Lung (tissue), 12 donors: ENCODE measurements around the gene MMP21. TPM values are rescaled to one million over a fixed set of nuclear protein-coding genes. Genes with fewer than 3 reads are reported as not detected.

Source experiments
- ATAC-seq: fragments of 200-7000 bp; cut with Tn5 transposase; one replicate; pipeline ENCODE4 v1.9.1; 2020; ENCODE audit warnings: moderate number of reproducible peaks; ENCODE audit not compliant: insufficient read depth, low FRiP score
- DNase-seq, 3 donors: peaks; one replicate each; pipeline ENCODE4 v3.0.0-alpha.2; 2013 to 2017
- H3K27ac ChIP-seq, 2 donors: one replicate each; pipeline ENCODE4 v1.5.1; 2013; ENCODE audit warnings: mild to moderate bottlenecking in 2 of 2, moderate library complexity in 2 of 2, control low read depth in 1 of 2, inconsistent platforms in 1 of 2, low read depth in 1 of 2, low read length in 1 of 2
- H3K27me3 ChIP-seq, 3 donors: one replicate each; pipeline ENCODE4 v1.5.1; 2013; ENCODE audit warnings: low read length in 2 of 3; ENCODE audit not compliant: control insufficient read depth in 3 of 3, insufficient read depth in 3 of 3
- H3K36me3 ChIP-seq, 4 donors: one replicate each; pipeline ENCODE4 v1.5.1; 2013; ENCODE audit warnings: low read length in 4 of 4, mild to moderate bottlenecking in 1 of 4, moderate library complexity in 1 of 4; ENCODE audit not compliant: control insufficient read depth in 4 of 4, insufficient read depth in 4 of 4
- H3K4me1 ChIP-seq, 5 donors: one replicate each; pipeline ENCODE4 v1.5.1; 2013; ENCODE audit warnings: low read length in 5 of 5, mild to moderate bottlenecking in 2 of 5, moderate library complexity in 1 of 5; ENCODE audit not compliant: control insufficient read depth in 5 of 5, insufficient read depth in 5 of 5
- H3K4me3 ChIP-seq: one replicate; pipeline ENCODE4 v1.5.1; 2013; ENCODE audit warnings: mild to moderate bottlenecking, control low read depth, moderate library complexity
- H3K9ac ChIP-seq, 2 donors: one replicate each; pipeline ENCODE4 v1.5.1; 2013; ENCODE audit warnings: low read length in 2 of 2, control low read depth in 1 of 2; ENCODE audit not compliant: insufficient read depth in 1 of 2
- H3K9me3 ChIP-seq, 4 donors: one replicate each; pipeline ENCODE4 v1.5.1; 2013; ENCODE audit warnings: low read length in 3 of 4, mild to moderate bottlenecking in 1 of 4, moderate library complexity in 1 of 4; ENCODE audit not compliant: control insufficient read depth in 4 of 4, insufficient read depth in 3 of 4
- CTCF ChIP-seq: IDR thresholded peaks from 2 replicates; pipeline ENCODE4 v1.5.1; 2012; ENCODE audit warnings: mild to moderate bottlenecking; ENCODE audit errors: control extremely low read depth, extremely low read depth
- WGBS, 2 donors: extraction: QIAGEN DNeasy Blood & Tissue Kit; methylation state at CpG; one replicate each; pipeline ENCODE4 v1.1.7; 2013; 5-methylcytosine and 5-hydroxymethylcytosine counted together
- polyA plus RNA-seq, 2 donors: library from polyadenylated mRNA; stranded (reverse); fragments of 200-250 nt; gene quantifications; one replicate each; pipeline ENCODE4 v1.2.1, GENCODE V29; 2013
- total RNA-seq, 2 donors: library from RNA; depleted of rRNA in 1 of 2; stranded (reverse); fragments of >200 nt in 1 of 2; gene quantifications; one replicate each; pipeline ENCODE4 v1.2.1, GENCODE V29; 2014 to 2021
- donor health status: control.
- donor health status: control.
- donor health status: Bipolar disorder and iron deficiency.
- donor health status: healthy.
- donor health status: DM: yes; HTN: yes; CAD: no.

Gene MMP21
- total and polyA plus RNA-seq, 4 donors: 0.03 to 0.46 (median 0.15) TPM

- ATAC-seq: no peak
- no peak for TF ChIP-seq CTCF
- Histone ChIP-seq H3K27me3 (no peaks in the 10 kb centered on the region), H3K36me3 (peaks cover 31 to 75% (median 55%) of the 10 kb centered on the region in 4 donors), H3K4me1 (no peaks in the 10 kb centered on the region), H3K9ac (no peak overlapping the region), H3K4me3 (no peak overlapping the region), H3K27ac (no peak overlapping the region), H3K9me3 (no peaks in the 10 kb centered on the region)
- WGBS, 2 donors: 48 to 73% methylated on average over 2 of the region's 2 CpGs
- DNase-seq: peak in 2 of 3 donors; percentile 18 to 27
These were observed 33.2 kb downstream of the MMP21 start for GRCh38 chr10:125742465-125742864.

GRCh38 chr10:125739994-125740679 is 35.5 kb downstream of the MMP21 start:
- H3K9ac ChIP-seq: no peak overlapping the region
- no peak overlapping the region for H3K27ac ChIP-seq
- H3K4me3 ChIP-seq: no peak overlapping the region
- peaks cover 32 to 78% (median 56%) of the 10 kb centered on the region in 4 donors for H3K36me3 ChIP-seq
- no peaks in the 10 kb centered on the region for H3K27me3 ChIP-seq
- DNase-seq (no peak), ATAC-seq (no peak)
- WGBS, 2 donors: 93% methylated on average over 7 of the region's 7 CpGs
- no peaks in the 10 kb centered on the region for H3K4me1 ChIP-seq
- no peaks in the 10 kb centered on the region for H3K9me3 ChIP-seq
- no peak for TF ChIP-seq CTCF

GRCh38 chr10:125738206-125738605 is 37.4 kb downstream of the MMP21 start:
- Histone ChIP-seq H3K4me1 (no peaks in the 10 kb centered on the region), H3K27ac (no peak overlapping the region), H3K27me3 (no peaks in the 10 kb centered on the region), H3K36me3 (peaks cover 23 to 73% (median 48%) of the 10 kb centered on the region in 4 donors), H3K9me3 (no peaks in the 10 kb centered on the region), H3K9ac (no peak overlapping the region), H3K4me3 (no peak overlapping the region)
- DNase-seq (no peak), ATAC-seq (no peak)
- 95 to 96% methylated on average over 5 of the region's 5 CpGs for WGBS, 2 donors
- TF ChIP-seq CTCF: no peak
